Stimulated activated CD4-positive, alpha-beta T cell treated with anti-CD3 and anti-CD28 coated beads, Interleukin-12 subunit alpha, Interleukin-12 subunit beta, amount 100 ng/mL, for 24 hours (primary cell): Measurements from ENCODE around the gene GUCA2B.

Source experiments
- DNase-seq, 2 experiments: peaks; one replicate each; pipeline ENCODE4 v3.0.0-alpha.2; 2020; ENCODE audit warnings: low read depth in 2 of 2

Gene GUCA2B

DNA sequence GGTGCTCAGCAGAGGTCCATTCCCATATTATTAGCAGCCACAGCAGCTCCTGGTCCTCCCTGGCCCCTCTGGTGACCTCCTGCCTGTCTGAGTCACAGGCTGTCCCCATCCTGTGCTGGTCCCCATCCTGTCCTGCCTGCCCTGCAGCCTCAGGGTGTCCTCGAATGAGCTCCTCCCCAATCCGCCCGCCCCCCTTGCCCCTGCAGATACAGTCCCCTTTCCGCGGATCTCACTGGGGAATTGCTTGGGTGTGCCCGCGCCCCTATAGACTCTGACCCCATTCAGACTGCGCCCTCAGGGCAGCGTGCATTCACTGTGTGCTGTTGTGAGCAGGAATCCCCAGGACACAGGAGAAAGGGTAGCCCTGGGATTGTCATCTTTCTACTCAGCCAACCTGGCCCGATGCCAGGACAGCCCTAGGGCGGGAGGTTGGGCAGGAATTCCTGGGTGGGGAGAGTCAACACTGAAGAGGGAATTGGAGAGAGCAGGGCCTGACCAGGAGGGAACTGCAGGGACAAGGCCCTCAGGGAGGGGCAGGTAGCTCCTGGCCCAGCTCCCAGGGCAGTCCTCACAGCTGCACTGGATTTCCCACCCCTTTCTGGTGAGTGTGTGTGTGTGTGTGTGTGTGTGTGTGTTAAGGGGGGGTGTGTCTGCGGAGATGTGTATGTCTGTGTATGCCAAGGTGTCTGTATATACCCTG lies 12.5 kb downstream of the GUCA2B start:
- DNase-seq, result no peak

DNA sequence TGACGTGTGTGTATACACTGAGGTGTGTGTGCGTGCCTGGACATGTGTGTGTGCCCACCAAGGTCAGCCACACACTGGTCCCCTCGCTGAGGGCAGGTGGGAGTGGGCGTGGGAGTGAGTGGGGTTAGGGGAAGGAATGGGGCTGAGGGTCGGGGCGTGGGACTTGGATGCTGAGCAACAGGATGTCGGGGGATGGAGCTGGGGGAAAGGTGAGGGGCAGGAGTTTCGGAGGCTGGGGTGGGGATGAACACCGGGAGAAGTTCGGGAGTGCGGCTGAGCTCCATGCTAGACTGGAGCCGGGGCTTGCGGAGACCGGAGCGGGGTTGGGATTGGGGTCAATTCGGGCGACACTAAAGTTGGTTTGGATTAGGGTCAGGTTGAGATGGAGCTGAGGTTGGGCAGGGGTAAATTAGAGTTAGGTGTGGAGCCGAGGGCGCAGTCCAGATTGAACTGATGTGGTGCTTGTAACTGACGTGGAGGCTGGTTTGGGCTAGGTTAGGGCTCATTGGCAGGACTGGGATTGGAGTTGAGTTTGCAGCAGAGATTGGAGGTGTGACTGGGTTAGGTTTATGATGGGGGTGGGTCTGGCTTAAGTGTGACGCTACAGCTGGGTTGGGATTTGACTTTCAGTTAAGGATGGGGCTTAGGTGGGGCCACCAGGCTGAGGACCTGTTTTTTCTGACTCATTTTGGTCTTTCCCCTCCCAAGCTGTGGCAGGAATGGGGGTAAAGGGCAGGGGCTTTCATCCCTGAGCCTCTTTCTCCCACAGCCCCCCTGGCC lies 14.6 kb downstream of the GUCA2B start:
- no peak for DNase-seq

DNA sequence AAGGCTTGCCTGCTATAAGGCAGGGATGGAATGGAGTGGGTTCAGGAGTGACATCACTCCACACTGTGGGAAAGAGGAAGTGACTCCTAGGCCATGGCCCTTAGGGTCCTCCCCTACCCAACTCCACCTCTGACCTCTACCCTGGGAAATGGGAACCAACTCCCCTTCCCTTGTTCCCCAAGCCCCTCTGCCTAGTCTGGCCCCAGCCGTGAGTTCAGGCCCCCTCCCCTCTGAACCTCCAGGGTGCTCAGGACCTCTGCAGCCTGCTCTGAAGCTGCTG lies 15.1 kb downstream of the GUCA2B start:
- no peak for DNase-seq

- DNase-seq, result no peak
Measured at GRCh38 chr1:42168763-42169162, 15.6 kb downstream of the GUCA2B start.

DNA sequence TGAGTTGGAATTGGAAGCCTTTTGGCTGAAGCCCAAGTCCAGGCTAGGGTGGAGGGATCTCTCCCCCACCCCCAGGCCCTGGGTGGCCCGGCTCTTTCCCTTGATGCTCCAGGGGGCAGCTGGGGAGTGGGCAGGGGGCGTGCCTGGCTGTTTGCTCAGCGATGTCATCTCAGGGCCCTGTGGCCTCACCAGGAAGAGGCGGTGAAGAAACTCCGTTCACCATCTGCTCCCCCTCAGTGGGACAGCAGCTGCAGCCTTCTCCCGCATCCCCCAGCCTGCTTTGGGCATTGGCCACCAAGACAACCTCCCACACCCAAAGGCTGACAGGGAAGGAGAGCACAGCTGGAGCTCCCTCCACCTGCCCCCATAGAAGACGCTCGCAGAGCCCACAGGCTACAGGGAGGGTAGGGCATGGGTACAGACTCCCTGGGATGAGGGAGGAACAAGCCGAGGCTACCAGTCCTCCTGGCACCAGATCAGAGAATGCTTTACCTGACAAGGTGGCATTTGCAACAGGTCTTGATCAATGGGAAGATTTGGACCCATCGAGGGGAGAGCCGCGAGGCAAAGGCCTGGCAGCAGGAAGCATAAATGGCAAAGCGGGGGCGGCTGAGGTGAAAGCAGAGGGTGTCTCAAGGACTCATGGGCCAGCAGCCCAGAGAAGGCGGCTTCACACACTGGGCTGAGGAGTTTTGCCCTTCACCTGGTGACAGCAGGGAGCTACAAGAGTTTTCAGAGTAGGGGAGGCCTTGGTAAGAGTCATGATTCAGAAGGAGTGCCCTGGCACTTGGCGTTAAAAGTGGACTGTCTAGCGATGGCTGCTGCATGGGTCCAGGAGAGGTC lies 17.8 kb downstream of the GUCA2B start:
- no peak for DNase-seq

- no peak for DNase-seq
Measured at GRCh38 chr1:42171679-42172266, 18.6 kb downstream of the GUCA2B start.

DNA sequence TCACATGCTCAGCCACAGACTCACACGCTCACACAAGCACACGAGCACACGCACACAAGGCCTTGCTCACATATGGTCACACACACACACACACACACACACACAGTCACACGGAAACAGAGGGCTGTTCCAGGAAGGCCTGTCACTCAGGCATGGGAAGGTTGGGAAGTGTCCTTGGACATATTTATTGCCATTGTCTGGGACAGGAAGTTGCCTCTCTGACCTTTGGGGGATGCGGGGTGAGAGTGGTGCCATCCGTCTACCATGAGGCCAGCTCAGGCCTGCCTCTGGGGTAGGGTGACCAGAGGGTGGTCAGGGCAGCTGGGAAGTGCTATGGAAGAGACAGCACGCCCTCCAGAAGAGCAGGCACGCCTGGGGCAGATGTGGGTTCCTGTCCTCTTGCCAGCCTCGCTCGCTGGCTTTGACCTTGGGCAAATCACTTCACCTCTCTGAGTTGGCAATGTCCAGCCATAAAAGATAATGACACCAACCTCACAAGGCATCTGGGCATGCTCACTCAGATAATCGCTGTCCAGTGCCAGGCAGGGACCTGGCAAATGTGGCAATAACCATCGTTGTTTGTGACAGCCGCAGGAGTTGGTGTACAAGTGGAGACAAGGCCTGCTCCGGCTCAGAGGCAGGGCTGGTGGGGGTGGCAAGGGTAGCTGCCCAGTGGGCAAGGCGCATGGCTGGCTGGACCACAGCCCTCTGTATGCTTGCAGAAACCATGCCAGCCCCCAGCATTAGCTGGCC lies 19.3 kb downstream of the GUCA2B start:
- no peak for DNase-seq

DNA sequence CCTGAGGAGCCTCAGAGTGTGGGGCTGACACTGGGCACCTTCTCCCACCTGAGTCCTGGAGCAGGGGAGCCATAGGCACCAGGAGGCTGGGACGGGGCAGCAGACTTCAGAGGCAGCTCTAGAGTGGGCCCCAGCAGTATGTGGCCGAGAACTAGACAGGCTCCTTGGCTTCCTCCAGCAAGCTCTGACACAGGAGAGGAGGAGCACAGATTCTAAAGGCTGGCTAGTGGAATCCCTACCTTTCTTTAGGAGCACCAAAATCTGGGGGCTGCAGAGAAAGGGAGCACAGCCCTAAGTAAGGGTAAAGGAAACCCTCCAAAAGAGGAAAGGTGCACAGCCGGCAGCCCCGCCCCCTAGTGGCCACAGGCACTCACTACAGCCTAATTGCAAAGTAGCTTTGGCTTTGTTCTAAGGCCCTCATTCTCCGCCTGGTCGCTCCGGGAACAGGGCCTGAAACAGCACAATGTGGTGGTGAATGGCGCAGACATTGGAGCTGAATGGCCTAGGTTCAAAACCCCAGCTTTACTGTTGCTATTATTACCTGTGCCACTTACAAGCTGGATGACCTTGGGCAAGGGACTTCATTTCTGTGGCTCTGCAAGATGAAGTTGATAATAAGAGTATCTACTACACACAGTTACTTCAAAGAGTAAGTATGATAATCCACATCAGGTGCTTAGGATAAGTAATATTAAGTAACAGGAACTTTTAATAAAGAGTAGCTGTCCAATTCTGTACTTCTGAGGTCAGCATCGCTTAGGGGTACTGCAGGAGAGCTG lies 20.1 kb downstream of the GUCA2B start:
- DNase-seq, result peak; percentile 41 to 59

DNA sequence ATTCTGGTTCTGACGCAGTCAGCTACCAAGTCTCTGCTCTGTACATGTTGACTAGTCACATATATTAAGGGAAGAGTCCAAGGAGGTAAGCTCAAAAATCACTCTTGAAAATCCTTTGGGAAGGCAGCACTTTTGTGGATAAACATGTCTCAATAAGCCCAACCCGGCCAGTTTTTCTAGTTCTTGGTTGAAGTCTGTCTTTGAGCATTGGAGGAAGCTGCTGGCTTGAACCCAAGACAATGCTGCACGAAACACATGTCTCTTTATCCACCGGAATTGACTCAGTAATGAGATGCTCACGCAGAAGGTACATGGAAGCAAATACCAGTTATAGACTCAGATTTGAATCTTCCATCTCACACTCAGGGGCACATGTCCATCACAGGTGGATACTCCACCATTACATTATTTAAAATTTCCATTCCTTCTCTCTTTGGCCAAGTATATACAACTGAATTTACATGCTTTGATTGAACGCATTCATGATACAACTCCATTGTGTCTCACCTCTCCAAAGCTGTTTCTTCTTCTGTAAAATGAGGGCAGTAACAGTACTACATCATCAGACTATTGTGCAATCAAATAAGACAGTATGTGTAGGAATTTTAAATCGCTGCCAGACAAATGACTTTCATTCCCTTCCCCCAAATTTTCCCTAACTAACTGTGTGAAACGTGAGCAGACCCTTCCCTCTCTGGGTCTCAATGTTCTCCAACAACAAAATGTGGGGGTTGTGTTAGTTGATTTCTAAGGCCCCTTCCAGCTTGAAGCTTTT lies 20.9 kb downstream of the GUCA2B start:
- no peak for DNase-seq

- no peak for DNase-seq
Measured at GRCh38 chr1:42175314-42176054, 22.3 kb downstream of the GUCA2B start.

GRCh38 chr1:42176902-42177519 lies 23.8 kb downstream of the GUCA2B start:
- DNase-seq, result no peak

GRCh38 chr1:42177541-42177981 lies 24.4 kb downstream of the GUCA2B start:
- no peak for DNase-seq

- no peak for DNase-seq
Measured at GRCh38 chr1:42178249-42178648, 25.0 kb downstream of the GUCA2B start.

DNA sequence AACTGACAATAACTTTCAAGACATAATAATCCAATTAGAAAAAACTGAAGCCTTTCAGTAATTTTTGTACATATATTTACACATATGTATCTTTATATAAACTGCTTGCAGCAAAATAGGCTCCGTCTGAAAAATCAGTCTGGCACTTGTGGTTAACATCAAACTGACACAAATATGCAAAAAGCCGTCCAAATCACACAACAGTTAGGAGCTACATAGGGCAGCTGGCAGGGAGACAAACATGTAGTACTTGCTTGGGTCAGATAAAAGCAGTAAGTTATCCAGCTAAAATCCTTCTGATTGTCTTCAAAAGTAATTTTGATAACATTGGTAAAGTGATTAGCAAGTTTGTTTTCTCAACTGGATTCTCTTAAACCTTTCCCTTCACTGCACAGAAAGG lies 26.1 kb downstream of the GUCA2B start:
- no peak for DNase-seq

GRCh38 chr1:42179900-42180329 lies 26.7 kb downstream of the GUCA2B start:
- no peak for DNase-seq

- no peak for DNase-seq
Measured at GRCh38 chr1:42181687-42182086, 28.5 kb downstream of the GUCA2B start.

- no peak for DNase-seq
Measured at GRCh38 chr1:42183210-42183956, 30.2 kb downstream of the GUCA2B start.

DNA sequence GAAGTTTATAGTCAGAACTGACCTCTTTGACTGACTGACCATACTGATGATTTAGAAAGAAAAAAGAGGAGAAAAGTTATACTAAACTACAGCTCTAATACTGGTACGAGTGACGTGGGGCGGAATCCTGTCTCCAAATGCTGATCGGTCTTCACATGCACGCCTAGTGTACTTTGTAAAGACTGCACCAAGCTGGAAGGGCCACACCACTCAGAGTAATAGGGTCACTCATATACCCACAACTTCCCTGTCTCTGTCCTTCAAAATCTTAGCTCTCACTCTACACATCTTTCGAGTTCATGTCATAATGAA lies 30.7 kb downstream of the GUCA2B start:
- DNase-seq, result no peak
